CD4-positive, alpha-beta T cell treated with Interleukin-17A for 1 hour (primary cell): ENCODE data around the gene BPIFB3.
"Not testable (repeated sequence)": the region's sequence is repeated elsewhere in the genome, so short reads cannot be mapped to it uniquely, and the experiment has no call there.

Experiments used
- DNase-seq: peaks from one replicate; pipeline ENCODE4 v3.0.0-alpha.2; 2020

Gene BPIFB3

GRCh38 chr20:33028875-33029274, 24.8 kb upstream of the BPIFB3 start:
- DNase-seq: no peak

GRCh38 chr20:33030076-33030475, 23.6 kb upstream of the BPIFB3 start:
- DNase-seq: no peak

GRCh38 chr20:33030569-33030968, 23.1 kb upstream of the BPIFB3 start:
- no peak for DNase-seq

- DNase-seq: no peak
Observed at GRCh38 chr20:33031531-33031930, 22.2 kb upstream of the BPIFB3 start, which contains the start of gene BPIFB6. Gene BPIFB6 (plus strand): TSS chr20:33031648. CDS start chr20:33031648, 0 bp downstream.

GRCh38 chr20:33032555-33032954, 21.1 kb upstream of the BPIFB3 start:
- no peak for DNase-seq

GRCh38 chr20:33033381-33033780, 20.3 kb upstream of the BPIFB3 start:
- DNase-seq: no peak

- no peak for DNase-seq
Observed at GRCh38 chr20:33034115-33034514, 19.6 kb upstream of the BPIFB3 start.

- no peak for DNase-seq
Observed at GRCh38 chr20:33034901-33035492, 18.7 kb upstream of the BPIFB3 start.

GRCh38 chr20:33037456-33037855, 16.2 kb upstream of the BPIFB3 start:
- DNase-seq: no peak

- no peak for DNase-seq
Observed at GRCh38 chr20:33038243-33038642, 15.5 kb upstream of the BPIFB3 start.

GRCh38 chr20:33042430-33042829, 11.3 kb upstream of the BPIFB3 start:
- DNase-seq: no peak

- DNase-seq: no peak
Observed at GRCh38 chr20:33042983-33043730, 10.5 kb upstream of the BPIFB3 start.

GRCh38 chr20:33043731-33044181, 9.9 kb upstream of the BPIFB3 start:
- DNase-seq: no peak

GRCh38 chr20:33045129-33045721, 8.5 kb upstream of the BPIFB3 start:
- not testable (repeated sequence) for DNase-seq

- DNase-seq: no peak
Observed at GRCh38 chr20:33046412-33046811, 7.3 kb upstream of the BPIFB3 start.

- no peak for DNase-seq
Observed at GRCh38 chr20:33051333-33051732, 2.4 kb upstream of the BPIFB3 start.

- no peak for DNase-seq
Observed at GRCh38 chr20:33054381-33054780, 678 bp downstream of the BPIFB3 start.

GRCh38 chr20:33054791-33055190, 1.1 kb downstream of the BPIFB3 start:
- no peak for DNase-seq

GRCh38 chr20:33059136-33059535, 5.4 kb downstream of the BPIFB3 start:
- no peak for DNase-seq

GRCh38 chr20:33059741-33060390, 6.2 kb downstream of the BPIFB3 start:
- no peak for DNase-seq

GRCh38 chr20:33061658-33062028, 7.9 kb downstream of the BPIFB3 start:
- no peak for DNase-seq

- no peak for DNase-seq
Observed at GRCh38 chr20:33062105-33062824, 8.6 kb downstream of the BPIFB3 start.

GRCh38 chr20:33062825-33063149, 9.1 kb downstream of the BPIFB3 start:
- no peak for DNase-seq
